GM12891 (cell line): ENCODE data around the gene SFI1.

Experiments used
- PAX5 ChIP-seq: IDR thresholded peaks from 2 replicates; pipeline ENCODE4 v1.6.1; 2011; ENCODE audit warnings: low read length, moderate library complexity, mild to moderate bottlenecking; ENCODE audit not compliant: insufficient read depth, severe bottlenecking
- POLR2A ChIP-seq: IDR thresholded peaks from 2 replicates; pipeline ENCODE4 v1.6.1; 2011; ENCODE audit warnings: low read depth, low read length, control low read depth
- POLR2AphosphoS5 ChIP-seq: IDR thresholded peaks from 2 replicates; pipeline ENCODE4 v1.6.1; 2011; ENCODE audit warnings: low read depth, low read length, control low read depth
- POU2F2 ChIP-seq: IDR thresholded peaks from 2 replicates; pipeline ENCODE4 v1.6.1; 2011; ENCODE audit warnings: low read depth, mild to moderate bottlenecking, control low read depth, low read length, moderate library complexity
- SPI1 ChIP-seq: IDR thresholded peaks from 2 replicates; pipeline ENCODE4 v1.6.1; 2011; ENCODE audit warnings: low read depth, low read length, control low read depth
- TAF1 ChIP-seq: IDR thresholded peaks from 2 replicates; pipeline ENCODE4 v1.6.1; 2011; ENCODE audit warnings: low read depth, low read length, control low read depth

- TF ChIP-seq POLR2AphosphoS5 (peak; percentile 44; the same call in 1 of the 2 replicates), POLR2A (no peak), TAF1 (no peak), POU2F2 (no peak), SPI1 (no peak), PAX5 (no peak)
Observed at GRCh38 chr22:31618057-31618456, 121.7 kb downstream of the SFI1 start.
